Measurements from ENCODE around the gene SOS2. TPM values are rescaled to one million over a fixed set of nuclear protein-coding genes. Genes with fewer than 3 reads are reported as not detected.

SOS2 gene
- total and polyA plus RNA-seq, 2 of the 8 experiments (the other 6 are each of a cell fraction or from before 2014, with no cell fraction given): 2.8 to 12.7 TPM

GRCh38 chr14:50072395-50072794 is 159.0 kb downstream of the SOS2 start (continued):
- TF ChIP-seq SAP30 (IDR thresholded peaks at IDR 0.05; ENCODE audit: insufficient read depth, insufficient replicate concordance, low read length) (no peak), CHD2 (IDR thresholded peaks at IDR 0.05; ENCODE audit: low read length) (no peak), NANOG (IDR thresholded peaks at IDR 0.05; ENCODE audit: insufficient read depth, low read depth, low read length, poor library complexity, severe bottlenecking) (no peak)

All from H1 (cell line).